IMR-90 (cell line): ENCODE results near the gene TSKU. TPM values are rescaled to one million over a fixed set of nuclear protein-coding genes. Genes with fewer than 3 reads are reported as not detected.
A peak's percentile ranks its signal among the peaks of the same experiment; 100 is the strongest.

Experiments
- ATAC-seq: fragments of 200-7000 bp; cut with Tn5 transposase; 2 replicates; pipeline ENCODE4 v1.9.1; 2020; ENCODE audit warnings: low read depth, mild to moderate bottlenecking, moderate library complexity
- BruUV-seq: library from RNA; stranded (reverse); fragments of 400-500 nt; replicated peaks from 2 replicates; lab custom pipeline; 2021; lab: Mats Ljungman, UMichigan
- CTCF ChIA-PET: fragments of 300-600 bp; formaldehyde crosslinking; extraction: SDS; loops from one replicate; lab custom pipeline; 2021; ENCODE audit warnings: antibody characterized with exemption; lab: Yijun Ruan, JAX
- POLR2A ChIA-PET: fragments of 300-600 bp; sonication (Branson Sonifier 250); formaldehyde crosslinking; loops from one replicate; lab custom pipeline; 2022; ENCODE audit warnings: antibody characterized with exemption; ENCODE audit not compliant: unreplicated experiment; lab: Charles Lee
- DNase-seq: peaks from one replicate; pipeline ENCODE4 v3.0.0; 2013
- H2AFZ ChIP-seq: replicated peaks from 2 replicates; pipeline ENCODE3; 2013; ENCODE audit warnings: low read length, mild to moderate bottlenecking; ENCODE audit not compliant: poor library complexity
- H2AK5ac ChIP-seq: 2 replicates; pipeline ENCODE4 v1.6.1; 2013; ENCODE audit warnings: low read depth, low read length, inconsistent platforms
- H2AK9ac ChIP-seq: replicated peaks from 2 replicates; pipeline ENCODE3; 2013; ENCODE audit warnings: mild to moderate bottlenecking, low read depth, low read length, moderate library complexity; ENCODE audit not compliant: poor library complexity
- H2BK120ac ChIP-seq: 2 replicates; pipeline ENCODE4 v1.6.1; 2013; ENCODE audit warnings: low read depth, low read length, inconsistent platforms
- H2BK15ac ChIP-seq: 3 replicates; pipeline ENCODE4 v1.6.1; 2013; ENCODE audit warnings: low read depth, low read length, inconsistent platforms
- H2BK20ac ChIP-seq: 2 replicates; pipeline ENCODE4 v1.6.1; 2013; ENCODE audit warnings: low read depth, mild to moderate bottlenecking, inconsistent platforms, low read length, moderate library complexity
- H2BK5ac ChIP-seq: 2 replicates; pipeline ENCODE4 v1.6.1; 2013; ENCODE audit warnings: mild to moderate bottlenecking, low read depth, low read length, inconsistent platforms; ENCODE audit not compliant: poor library complexity, severe bottlenecking
- H3K14ac ChIP-seq: replicated peaks from 2 replicates; pipeline ENCODE4 v1.6.1; 2013; ENCODE audit warnings: low read depth, low read length, inconsistent platforms
- H3K18ac ChIP-seq: 2 replicates; pipeline ENCODE4 v1.6.1; 2013; ENCODE audit warnings: low read depth, low read length, control low read depth
- H3K23ac ChIP-seq: 2 replicates; pipeline ENCODE4 v1.6.1; 2013; ENCODE audit warnings: low read depth, low read length, inconsistent platforms
- H3K27ac ChIP-seq: 2 replicates; pipeline ENCODE4 v1.5.1; 2013; ENCODE audit warnings: mild to moderate bottlenecking, control low read depth, low read length; ENCODE audit not compliant: insufficient read depth
- H3K27me3 ChIP-seq: 2 replicates; pipeline ENCODE4 v1.6.1; 2013; ENCODE audit warnings: low read length; ENCODE audit not compliant: control insufficient read depth, insufficient read depth
- H3K36me3 ChIP-seq: 2 replicates; pipeline ENCODE4 v1.6.1; 2013; ENCODE audit warnings: low read length, mixed read lengths; ENCODE audit not compliant: control insufficient read depth, insufficient read depth
- H3K4ac ChIP-seq: 2 replicates; pipeline ENCODE4 v1.6.1; 2013; ENCODE audit warnings: low read depth, low read length, inconsistent platforms
- H3K4me1 ChIP-seq: 2 replicates; pipeline ENCODE4 v1.6.1; 2013; ENCODE audit warnings: low read length, mixed read lengths; ENCODE audit not compliant: control insufficient read depth, insufficient read depth
- H3K4me2 ChIP-seq: 2 replicates; pipeline ENCODE4 v1.6.1; 2013; ENCODE audit warnings: low read depth, mild to moderate bottlenecking, control low read depth, low read length, moderate library complexity
- H3K4me3 ChIP-seq: 2 replicates; pipeline ENCODE4 v1.5.1; 2013; ENCODE audit warnings: low read depth, mild to moderate bottlenecking, control low read depth, low read length, moderate library complexity; ENCODE audit not compliant: insufficient read depth
- H3K56ac ChIP-seq: 2 replicates; pipeline ENCODE4 v1.6.1; 2013; ENCODE audit warnings: low read length, inconsistent platforms; ENCODE audit not compliant: insufficient read depth; ENCODE audit errors: extremely low read depth
- H3K79me1 ChIP-seq, 2 experiments: 2 replicates each; pipeline ENCODE4 v1.6.1; 2013; ENCODE audit warnings: low read length in 2 of 2, inconsistent platforms in 1 of 2, low read depth in 1 of 2
- H3K9ac ChIP-seq: 2 replicates; pipeline ENCODE4 v1.6.1; 2013; ENCODE audit warnings: low read depth, low read length, control low read depth
- H3K9me1 ChIP-seq: 2 replicates; pipeline ENCODE4 v1.6.1; 2013; ENCODE audit warnings: low read length, inconsistent platforms; ENCODE audit not compliant: insufficient read depth
- H3K9me3 ChIP-seq: 2 replicates; pipeline ENCODE4 v1.6.1; 2013; ENCODE audit warnings: low read length; ENCODE audit not compliant: control insufficient read depth, insufficient read depth
- H4K20me1 ChIP-seq: 2 replicates; pipeline ENCODE4 v1.6.1; 2013; ENCODE audit warnings: low read length, inconsistent platforms; ENCODE audit not compliant: insufficient read depth
- H4K5ac ChIP-seq: 2 replicates; pipeline ENCODE4 v1.6.1; 2013; ENCODE audit warnings: mild to moderate bottlenecking, low read depth, low read length, control low read depth
- H4K8ac ChIP-seq, 2 experiments: 2 replicates each; pipeline ENCODE4 v1.6.1; 2013; ENCODE audit warnings: low read depth in 2 of 2, low read length in 2 of 2, control low read depth in 1 of 2, inconsistent platforms in 1 of 2
- H4K91ac ChIP-seq: 2 replicates; pipeline ENCODE4 v1.6.1; 2013; ENCODE audit warnings: low read depth, low read length, inconsistent platforms; ENCODE audit not compliant: insufficient read depth
- POLR2A ChIP-seq: IDR thresholded peaks from 2 replicates; pipeline ENCODE4 v1.6.1; 2012; ENCODE audit warnings: mild to moderate bottlenecking, low read depth, low read length
- RCOR1 ChIP-seq: IDR thresholded peaks from 2 replicates; pipeline ENCODE4 v1.6.1; 2012; ENCODE audit warnings: mild to moderate bottlenecking, low read length, improper control_type of control experiment; ENCODE audit not compliant: insufficient replicate concordance
- WGBS, 2 experiments: methylation state at CpG; one replicate each; pipeline versions ENCODE4 v1.1.5 to v1.1.7; 2013; ENCODE audit warnings: missing lambda C conversion rate in 2 of 2; ENCODE audit not compliant: insufficient read length in 1 of 2; ENCODE audit errors: extremely low coverage in 2 of 2; 5-methylcytosine and 5-hydroxymethylcytosine counted together
- dilution Hi-C: fragments of 300-500 bp; cut with HindIII; formaldehyde crosslinking; loops from one replicate; pipeline ENCODE4 v1.14.3; 2018; ENCODE audit warnings: low sequenced_read_pairs; ENCODE audit not compliant: unreplicated experiment
- in situ Hi-C: fragments of 300-500 bp; cut with MboI; formaldehyde crosslinking; loops from 3 replicates; pipeline ENCODE4 v1.14.3; 2019; ENCODE audit warnings: low sequenced_read_pairs, inconsistent platforms, mixed read lengths
- intact Hi-C: fragments of 100-400 bp; cut with micrococcal nuclease; formaldehyde crosslinking; loops from 2 replicates; pipeline ENCODE4 v1.10.0; 2022
- polyA plus RNA-seq, 3 experiments: library from polyadenylated mRNA; depleted of rRNA; stranded (reverse); fragments of >200 nt; gene quantifications; 2 replicates each; pipeline ENCODE4 v1.2.3, GENCODE V29; 2012; ENCODE audit warnings: low replicate concordance in 1 of 3
- total RNA-seq: library from RNA; depleted of rRNA; stranded (reverse); fragments of >200 nt; gene quantifications from 2 replicates; pipeline ENCODE4 v1.2.3, GENCODE V29; 2012

TSKU gene
- total and polyA plus RNA-seq, 2 of the 4 experiments (the other 2 are of a cell fraction) = 6.8 to 26.6 TPM

DNA sequence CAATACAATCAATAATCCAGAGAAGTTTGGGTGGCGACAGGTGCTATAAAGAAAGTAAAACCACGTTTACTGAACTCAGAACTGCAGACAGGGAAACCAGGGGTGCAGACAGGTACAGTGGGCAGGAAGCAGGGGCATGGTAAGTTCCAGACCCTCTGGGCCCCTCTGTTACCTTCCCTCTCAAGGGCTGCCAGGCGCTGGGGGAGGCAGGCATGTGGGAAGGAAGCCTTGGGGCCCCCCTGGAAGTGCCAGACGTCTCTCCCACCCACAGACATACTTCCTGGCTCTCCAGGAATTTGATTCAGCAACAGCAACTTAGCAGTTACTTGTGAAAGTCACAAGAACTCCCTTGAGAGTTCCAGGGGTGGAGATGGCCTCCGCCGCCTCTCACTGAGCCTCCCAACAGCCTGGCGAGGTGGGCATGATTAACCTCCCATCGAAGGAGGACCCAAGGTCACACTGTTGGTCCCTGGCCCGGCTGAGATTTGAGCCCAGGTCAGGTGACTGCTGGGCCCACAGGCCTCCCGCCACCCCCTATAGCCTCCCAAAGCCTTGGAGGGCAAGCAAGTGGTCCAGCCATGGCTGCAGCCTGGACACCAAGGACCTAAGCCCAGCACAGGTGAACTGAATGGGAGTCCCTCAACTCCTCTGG is 14.1 kb upstream of the TSKU start:
- in situ Hi-C loops (no loop called here), dilution Hi-C loops (no loop called here), intact Hi-C loops (no loop called here)
- H2AFZ ChIP-seq = peak overlapping the region; percentile 44
- no peak overlapping the region for H3K4me2 ChIP-seq
- no peak overlapping the region for H3K4me3 ChIP-seq
- no peak overlapping the region; the same call in 1 of the 2 replicates for H3K23ac ChIP-seq
- peak overlapping the region; percentile 66; the same call in 1 of the 2 replicates for H2BK20ac ChIP-seq
- peak overlapping the region; percentile 11 to 81; a peak in 3 of 4 replicates for H4K8ac ChIP-seq
- no peak overlapping the region for H3K9ac ChIP-seq
- H3K27ac ChIP-seq = 0 out of 2 replicates have a peak overlapping the region, but pooled peaks have one; percentile 9
- H3K36me3 ChIP-seq = no peaks in the 10 kb centered on the region
- peak overlapping the region; percentile 14 for H3K18ac ChIP-seq
- POLR2A ChIA-PET = no interaction called here
- CTCF ChIA-PET = interaction anchor here (2.8 kb wide), 1 partner anchor 151 kb away, joined by 9 read pairs; no protein-coding TSS in a partner anchor
- DNase-seq (peak; percentile 61), ATAC-seq (no peak)
- no peak overlapping the region for H3K56ac ChIP-seq
- WGBS, 2 experiments = 0% methylated on average over 1 of the region's 10 CpGs; no CpG with 5 or more reads in 1 of the 2 experiments
- no TSS peak for BruUV-seq
- TF ChIP-seq RCOR1 = no peak
- 0 out of 2 replicates have a peak, but pooled peaks have one; percentile 12 for TF ChIP-seq POLR2A
- H3K27me3 ChIP-seq = 0 out of 2 replicates have a peak, but pooled peaks cover 1% of the 10 kb centered on the region
- no peaks in the 10 kb centered on the region for H3K9me3 ChIP-seq
- H2AK9ac ChIP-seq = no peak overlapping the region
- H3K14ac ChIP-seq = peak overlapping the region; percentile 19; the same call in 1 of the 2 replicates
- peak overlapping the region; percentile 91 for H2AK5ac ChIP-seq
- H3K4ac ChIP-seq = peak overlapping the region; percentile 83
- peak overlapping the region; percentile 28 for H2BK5ac ChIP-seq
- H3K9me1 ChIP-seq = peaks cover 25% of the 10 kb centered on the region
- H2BK15ac ChIP-seq = peak overlapping the region; percentile 45; the same call in 2 of the 3 replicates
- H4K20me1 ChIP-seq = peaks cover 7% of the 10 kb centered on the region; the same call in 1 of the 2 replicates
- no peaks in the 10 kb centered on the region for H3K79me1 ChIP-seq
- peak overlapping the region; percentile 93 for H4K91ac ChIP-seq
- H3K4me1 ChIP-seq = peaks cover 48% of the 10 kb centered on the region
- H2BK120ac ChIP-seq = peak overlapping the region; percentile 72
- 0 out of 2 replicates have a peak overlapping the region, but pooled peaks have one; percentile 1 for H4K5ac ChIP-seq
